HFF-Myc (cell line): ENCODE results near the gene ADGRD1.

Experiments used
- DNase-seq: peaks from one replicate; pipeline ENCODE4 v3.0.0-alpha.2; 2011; ENCODE audit warnings: low read depth; ENCODE audit errors: extremely low read depth
- H3K4me3 ChIP-seq: replicated peaks from 2 replicates; pipeline ENCODE4 v1.5.1; 2011; ENCODE audit warnings: low read depth, mild to moderate bottlenecking, control low read depth, low read length
- TF ChIP-seq, protein P1 (sequence below): IDR thresholded peaks from 2 replicates; pipeline ENCODE4 v1.5.1; 2012; ENCODE audit warnings: mild to moderate bottlenecking, low read depth, low read length, control low read depth; ENCODE audit errors: missing control alignments

ADGRD1 gene

GRCh38 chr12:131087991-131088700, 134.4 kb downstream of the ADGRD1 start:
- TF ChIP-seq, protein P1, sequence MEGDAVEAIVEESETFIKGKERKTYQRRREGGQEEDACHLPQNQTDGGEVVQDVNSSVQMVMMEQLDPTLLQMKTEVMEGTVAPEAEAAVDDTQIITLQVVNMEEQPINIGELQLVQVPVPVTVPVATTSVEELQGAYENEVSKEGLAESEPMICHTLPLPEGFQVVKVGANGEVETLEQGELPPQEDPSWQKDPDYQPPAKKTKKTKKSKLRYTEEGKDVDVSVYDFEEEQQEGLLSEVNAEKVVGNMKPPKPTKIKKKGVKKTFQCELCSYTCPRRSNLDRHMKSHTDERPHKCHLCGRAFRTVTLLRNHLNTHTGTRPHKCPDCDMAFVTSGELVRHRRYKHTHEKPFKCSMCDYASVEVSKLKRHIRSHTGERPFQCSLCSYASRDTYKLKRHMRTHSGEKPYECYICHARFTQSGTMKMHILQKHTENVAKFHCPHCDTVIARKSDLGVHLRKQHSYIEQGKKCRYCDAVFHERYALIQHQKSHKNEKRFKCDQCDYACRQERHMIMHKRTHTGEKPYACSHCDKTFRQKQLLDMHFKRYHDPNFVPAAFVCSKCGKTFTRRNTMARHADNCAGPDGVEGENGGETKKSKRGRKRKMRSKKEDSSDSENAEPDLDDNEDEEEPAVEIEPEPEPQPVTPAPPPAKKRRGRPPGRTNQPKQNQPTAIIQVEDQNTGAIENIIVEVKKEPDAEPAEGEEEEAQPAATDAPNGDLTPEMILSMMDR, result no peak
- no peak for DNase-seq
- H3K4me3 ChIP-seq, result no peak overlapping the region

DNA sequence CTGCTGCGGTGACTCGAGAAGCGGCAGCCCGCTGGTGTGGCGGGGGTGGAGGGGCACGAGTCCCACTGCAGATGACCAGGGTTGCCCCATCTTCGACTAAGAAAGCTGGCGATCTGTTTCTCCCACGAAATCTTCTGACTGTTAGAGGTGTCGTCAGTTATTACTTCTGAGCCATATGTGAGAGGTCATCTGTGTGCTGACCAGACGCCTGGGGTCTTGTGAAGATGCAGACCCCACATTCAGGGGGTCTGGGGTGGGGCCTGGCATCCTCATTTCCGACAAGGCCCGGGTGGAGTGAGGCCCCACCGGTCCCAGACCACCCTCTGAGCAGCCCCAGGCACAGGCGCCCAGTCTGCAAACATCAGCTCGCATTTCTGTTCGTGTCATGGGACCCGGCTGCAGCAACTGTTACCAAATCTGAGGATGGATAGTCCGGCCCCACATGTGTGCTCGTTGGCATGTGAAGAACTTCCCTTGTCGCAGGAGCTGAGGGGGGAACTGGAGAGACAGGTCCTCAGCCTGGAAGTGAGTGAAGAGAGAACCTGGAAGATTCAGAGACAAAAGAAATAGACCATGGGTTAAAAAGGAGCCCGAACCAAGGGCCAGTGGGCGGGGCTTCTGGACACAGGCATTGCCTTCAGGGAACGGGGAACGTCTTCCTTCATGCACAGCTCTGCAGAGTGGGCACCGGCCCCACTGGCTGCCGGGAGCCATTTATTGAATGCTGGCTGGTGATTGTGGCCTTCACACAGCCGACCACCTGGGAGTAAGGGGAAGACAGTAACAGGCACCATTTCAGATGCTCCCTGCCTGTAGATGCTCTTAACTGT, 135.2 kb downstream of the ADGRD1 start:
- TF ChIP-seq, protein P1, result no peak
- no peak overlapping the region for H3K4me3 ChIP-seq
- DNase-seq, result no peak

- TF ChIP-seq, protein P1, result no peak
- no peak overlapping the region for H3K4me3 ChIP-seq
- DNase-seq, result no peak
These were observed 136.0 kb downstream of the ADGRD1 start for GRCh38 chr12:131089531-131090273.

GRCh38 chr12:131090274-131091210, 136.8 kb downstream of the ADGRD1 start:
- no peak overlapping the region for H3K4me3 ChIP-seq
- no peak for DNase-seq
- TF ChIP-seq, protein P1, result no peak

DNA sequence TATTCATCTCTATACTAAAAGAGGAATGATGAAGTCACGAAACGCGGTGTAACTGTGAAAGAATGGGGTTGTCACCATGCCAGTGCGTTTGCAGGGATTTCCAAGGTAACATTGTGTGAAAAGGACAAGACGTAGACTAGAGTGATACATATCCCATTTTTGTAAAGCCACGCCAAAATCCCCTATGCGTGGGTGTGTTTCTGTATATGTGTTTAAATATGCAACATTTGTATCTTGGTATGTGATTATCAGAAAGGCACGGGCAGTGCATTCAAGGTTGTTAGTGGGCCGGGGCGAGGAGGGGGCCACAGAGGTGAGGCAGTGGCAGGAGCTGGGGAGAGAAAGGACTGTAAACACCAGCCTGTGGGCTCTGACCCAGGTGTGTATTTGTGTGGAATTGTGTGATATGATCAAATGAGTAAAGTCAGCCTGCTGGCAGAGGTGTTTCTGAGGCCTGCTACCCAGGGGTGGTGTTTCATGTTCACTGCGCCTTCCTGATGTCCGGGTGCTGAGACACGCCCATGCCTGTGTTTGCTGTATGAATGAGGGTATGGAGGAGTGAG, 137.8 kb downstream of the ADGRD1 start:
- TF ChIP-seq, protein P1, result no peak
- H3K4me3 ChIP-seq, result no peak overlapping the region
- DNase-seq, result no peak
